OCI-LY7 (cell line): ENCODE data around the gene DMKN. TPM values are rescaled to one million over a fixed set of nuclear protein-coding genes. Genes with fewer than 3 reads are reported as not detected.

Experiments used
- BruUV-seq: library from RNA; stranded (reverse); fragments of 400-500 nt; replicated peaks from 2 replicates; lab custom pipeline; 2021; lab: Mats Ljungman, UMichigan
- CTCF ChIA-PET: fragments of 300-600 bp; sonication (Branson Sonifier 250); formaldehyde crosslinking; loops from one replicate; lab custom pipeline; 2022; ENCODE audit warnings: antibody characterized with exemption; ENCODE audit not compliant: unreplicated experiment; lab: Charles Lee
- POLR2A ChIA-PET: fragments of 300-600 bp; sonication (Branson Sonifier 250); formaldehyde crosslinking; loops from one replicate; lab custom pipeline; 2022; ENCODE audit warnings: antibody characterized with exemption; lab: Charles Lee
- DNase-seq: peaks from one replicate; pipeline ENCODE4 v3.0.0-alpha.2; 2015; ENCODE audit warnings: low spot score
- H2AFZ ChIP-seq: fragments of 200-600 bp; sonication (generic), shearing (Covaris generic); 2 replicates; pipeline ENCODE4 v1.6.1; 2014; ENCODE audit warnings: mild to moderate bottlenecking, antibody characterized with exemption, low read length, moderate library complexity
- H3K27ac ChIP-seq: fragments of 200-600 bp; sonication (generic); 2 replicates; pipeline ENCODE4 v1.5.1; 2014; ENCODE audit warnings: mixed run types, low read depth, mild to moderate bottlenecking, moderate library complexity, low read length, inconsistent platforms; ENCODE audit not compliant: poor library complexity, severe bottlenecking
- H3K36me3 ChIP-seq: fragments of 200-600 bp; sonication (generic); 2 replicates; pipeline ENCODE4 v1.6.1; 2014; ENCODE audit warnings: mild to moderate bottlenecking, antibody characterized with exemption, low read length, moderate library complexity, mixed read lengths; ENCODE audit not compliant: insufficient read depth
- H3K4me1 ChIP-seq: fragments of 200-600 bp; sonication (generic); 2 replicates; pipeline ENCODE4 v1.5.1; 2014; ENCODE audit warnings: mild to moderate bottlenecking, low read length; ENCODE audit not compliant: insufficient read depth, poor library complexity, severe bottlenecking
- H3K4me2 ChIP-seq: fragments of 200-600 bp; sonication (generic); 2 replicates; pipeline ENCODE4 v1.6.1; 2014; ENCODE audit warnings: mild to moderate bottlenecking, low read length
- H3K4me3 ChIP-seq: fragments of 200-600 bp; sonication (generic); 2 replicates; pipeline ENCODE4 v1.5.1; 2014; ENCODE audit warnings: mild to moderate bottlenecking, low read depth, low read length; ENCODE audit not compliant: poor library complexity, severe bottlenecking
- H3K79me2 ChIP-seq: fragments of 200-600 bp; sonication (generic); 2 replicates; pipeline ENCODE4 v1.6.1; 2016; ENCODE audit warnings: low read depth, mild to moderate bottlenecking, low read length, moderate library complexity, mixed read lengths; ENCODE audit not compliant: insufficient read depth
- H3K9me2 ChIP-seq: fragments of 200-600 bp; sonication (generic); 2 replicates; pipeline ENCODE4 v1.6.1; 2016; ENCODE audit warnings: mild to moderate bottlenecking, low read length, mixed read lengths; ENCODE audit not compliant: insufficient read depth
- H3K9me3 ChIP-seq: fragments of 200-600 bp; sonication (generic); 2 replicates; pipeline ENCODE4 v1.6.1; 2014; ENCODE audit warnings: mild to moderate bottlenecking, mixed run types, low read length, mixed read lengths
- H4K20me1 ChIP-seq: fragments of 200-600 bp; sonication (generic); 2 replicates; pipeline ENCODE4 v1.6.1; 2014; ENCODE audit warnings: mild to moderate bottlenecking, antibody characterized with exemption, low read length, moderate library complexity, mixed read lengths; ENCODE audit not compliant: insufficient read depth
- CTCF ChIP-seq: fragments of 200-600 bp; sonication (generic); conservative IDR thresholded peaks from 2 replicates; pipeline ENCODE4 v1.5.1; 2014; ENCODE audit warnings: mild to moderate bottlenecking, antibody characterized with exemption, low read length, moderate library complexity, mixed read lengths
- EZH2phosphoT487 ChIP-seq: fragments of 200-600 bp; sonication (generic); IDR thresholded peaks from 2 replicates; pipeline ENCODE4 v1.6.1; 2018; ENCODE audit warnings: low read depth, borderline replicate concordance, mild to moderate bottlenecking, mixed run types, antibody characterized with exemption, low read length, moderate library complexity, mixed read lengths
- intact Hi-C: fragments of 100-400 bp; cut with micrococcal nuclease; formaldehyde crosslinking; loops from one replicate; pipeline ENCODE4 v1.10.0; 2022; ENCODE audit not compliant: unreplicated experiment
- total RNA-seq, 2 experiments: library from RNA; depleted of rRNA in 1 of 2; stranded (reverse); fragments of >200 nt in 1 of 2; shearing (Covaris generic) in 1 of 2; gene quantifications; 2 replicates each; pipeline ENCODE4 v1.2.3, GENCODE V29; 2014 to 2022

DMKN gene
- total RNA-seq, 2 experiments from 2014 or later = not detected

- intact Hi-C loops = loop anchor here (5.0 kb wide), 1 partner anchor 70 kb away; the partner anchor contains the start of gene RBM42
- H2AFZ ChIP-seq = no peak overlapping the region
Observed at GRCh38 chr19:35556846-35557538, 43.5 kb upstream of the DMKN start.

GRCh38 chr19:35556025-35556590 is 42.7 kb upstream of the DMKN start:
- Histone ChIP-seq H3K36me3 (no peaks in the 10 kb centered on the region), H3K4me3 (no peak overlapping the region), H3K4me1 (peaks cover 18% of the 10 kb centered on the region), H3K9me2 (no peaks in the 10 kb centered on the region), H3K9me3 (no peaks in the 10 kb centered on the region), H3K4me2 (no peak overlapping the region), H3K79me2 (no peaks in the 10 kb centered on the region), H3K27ac (no peak overlapping the region), H4K20me1 (no peaks in the 10 kb centered on the region), H2AFZ (no peak overlapping the region)
- POLR2A ChIA-PET = no interaction called here
- no peak for DNase-seq
- no TSS peak for BruUV-seq
- intact Hi-C loops = loop anchor here (5.0 kb wide), 1 partner anchor 71 kb away; the partner anchor contains the start of gene RBM42
- TF ChIP-seq EZH2phosphoT487 (no peak), CTCF (no peak; the same call in 1 of the 2 replicates)
- CTCF ChIA-PET = interaction anchor here (0.5 kb wide), 1 partner anchor 137 kb away, joined by 5 read pairs; no protein-coding TSS in a partner anchor

More at GRCh38 chr19:35556846-35557538, 43.5 kb upstream of the DMKN start:
- ChIA-PET CTCF (interaction anchor here (0.5 kb wide), 1 partner anchor 136 kb away, joined by 5 read pairs; no protein-coding TSS in a partner anchor), POLR2A (interaction anchor here (1.2 kb wide), 1 partner anchor 91 kb away, joined by 3 read pairs; the partner anchor contains the start of gene COX6B1)
- Histone ChIP-seq H3K36me3 (no peaks in the 10 kb centered on the region), H3K4me2 (no peak overlapping the region), H3K4me1 (peaks cover 18% of the 10 kb centered on the region), H4K20me1 (no peaks in the 10 kb centered on the region), H3K27ac (no peak overlapping the region), H3K9me2 (no peaks in the 10 kb centered on the region), H3K9me3 (no peaks in the 10 kb centered on the region), H3K4me3 (no peak overlapping the region), H3K79me2 (no peaks in the 10 kb centered on the region)
- no peak for DNase-seq
- TF ChIP-seq EZH2phosphoT487 (no peak), CTCF (no peak)
- no TSS peak for BruUV-seq
